IMR-90 (cell line): ENCODE measurements around the gene CDK2AP2.

Experiments
- POLR2A ChIP-seq: IDR thresholded peaks from 2 replicates; pipeline ENCODE4 v1.6.1; 2012; ENCODE audit warnings: mild to moderate bottlenecking, low read depth, low read length
- USF2 ChIP-seq: fragments of 150-350 bp; IDR thresholded peaks from 2 replicates; pipeline ENCODE4 v1.6.1; 2017; ENCODE audit warnings: mild to moderate bottlenecking, antibody characterized with exemption, low read length, low read depth

GRCh38 chr11:67548555-67549110 lies 40.7 kb upstream of the CDK2AP2 start:
- TF ChIP-seq POLR2A (no peak), USF2 (no peak)
